ENCODE data around the gene FCN1.

Gene FCN1

DNA sequence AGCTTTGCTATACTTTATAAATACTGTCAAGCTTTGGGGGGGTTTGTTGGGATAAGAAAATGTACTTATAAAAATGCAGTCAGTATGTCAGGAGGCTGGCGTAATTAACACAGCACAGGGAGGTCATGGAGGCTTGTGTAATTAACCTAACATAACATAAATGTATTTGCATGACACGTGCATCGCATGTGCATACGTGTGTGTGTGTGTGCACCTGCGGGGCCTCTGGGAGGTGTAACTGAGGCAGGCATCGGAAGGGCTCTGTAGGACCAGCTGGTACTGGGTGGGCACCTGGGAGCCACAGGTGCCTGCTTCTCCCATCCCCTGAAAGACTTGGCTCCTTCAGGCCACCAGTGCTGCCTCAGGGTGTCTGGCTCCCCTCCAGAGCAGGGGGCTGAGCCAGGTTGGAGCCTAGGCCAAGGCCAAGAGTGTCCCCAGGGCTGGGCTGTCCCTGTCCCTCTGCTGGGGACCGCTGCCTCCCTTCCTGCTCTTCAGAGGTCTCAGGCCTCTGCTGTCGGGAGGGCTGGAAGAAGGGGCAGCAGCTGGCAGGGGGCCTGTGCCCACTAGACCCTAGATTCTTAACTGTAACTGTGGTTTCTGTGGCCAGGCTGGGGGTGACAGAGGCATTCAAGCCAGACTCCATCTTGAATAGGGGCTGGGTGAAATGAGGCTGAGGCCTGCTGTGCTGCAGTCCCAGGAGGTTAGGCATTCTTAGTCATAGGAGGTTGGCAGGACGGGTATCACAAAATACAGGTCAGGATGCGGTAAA is 28.1 kb downstream of the FCN1 start:
- FAIRE-seq = no peak

DNA sequence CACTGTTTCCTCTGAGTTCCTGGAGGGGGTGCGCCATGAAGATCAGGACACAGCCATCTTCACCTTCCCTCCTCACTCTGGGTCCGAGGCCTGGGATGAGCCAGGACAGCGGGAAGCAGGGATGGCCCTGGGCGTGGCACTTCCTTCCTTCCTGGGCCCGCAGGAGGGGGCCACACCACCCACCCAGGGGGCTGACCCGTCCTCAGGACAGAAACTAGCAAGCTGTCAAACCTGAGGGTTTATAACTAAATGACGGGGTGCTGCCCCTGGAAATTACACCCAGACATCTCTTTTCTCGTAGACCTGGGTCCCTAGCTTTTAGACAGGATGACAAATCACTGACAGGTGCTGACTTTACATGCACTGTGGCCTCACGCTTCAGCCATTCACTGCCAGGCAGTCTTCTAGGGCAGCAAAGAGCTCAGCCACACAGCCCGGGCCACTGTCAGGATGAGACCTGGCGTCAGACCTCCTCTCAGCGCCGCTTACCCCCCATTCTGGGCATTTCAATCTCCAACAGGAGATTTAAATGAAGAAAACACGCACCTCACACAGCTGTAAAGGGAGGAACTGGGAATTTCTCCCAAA is 29.0 kb downstream of the FCN1 start:
- no peak for FAIRE-seq

DNA sequence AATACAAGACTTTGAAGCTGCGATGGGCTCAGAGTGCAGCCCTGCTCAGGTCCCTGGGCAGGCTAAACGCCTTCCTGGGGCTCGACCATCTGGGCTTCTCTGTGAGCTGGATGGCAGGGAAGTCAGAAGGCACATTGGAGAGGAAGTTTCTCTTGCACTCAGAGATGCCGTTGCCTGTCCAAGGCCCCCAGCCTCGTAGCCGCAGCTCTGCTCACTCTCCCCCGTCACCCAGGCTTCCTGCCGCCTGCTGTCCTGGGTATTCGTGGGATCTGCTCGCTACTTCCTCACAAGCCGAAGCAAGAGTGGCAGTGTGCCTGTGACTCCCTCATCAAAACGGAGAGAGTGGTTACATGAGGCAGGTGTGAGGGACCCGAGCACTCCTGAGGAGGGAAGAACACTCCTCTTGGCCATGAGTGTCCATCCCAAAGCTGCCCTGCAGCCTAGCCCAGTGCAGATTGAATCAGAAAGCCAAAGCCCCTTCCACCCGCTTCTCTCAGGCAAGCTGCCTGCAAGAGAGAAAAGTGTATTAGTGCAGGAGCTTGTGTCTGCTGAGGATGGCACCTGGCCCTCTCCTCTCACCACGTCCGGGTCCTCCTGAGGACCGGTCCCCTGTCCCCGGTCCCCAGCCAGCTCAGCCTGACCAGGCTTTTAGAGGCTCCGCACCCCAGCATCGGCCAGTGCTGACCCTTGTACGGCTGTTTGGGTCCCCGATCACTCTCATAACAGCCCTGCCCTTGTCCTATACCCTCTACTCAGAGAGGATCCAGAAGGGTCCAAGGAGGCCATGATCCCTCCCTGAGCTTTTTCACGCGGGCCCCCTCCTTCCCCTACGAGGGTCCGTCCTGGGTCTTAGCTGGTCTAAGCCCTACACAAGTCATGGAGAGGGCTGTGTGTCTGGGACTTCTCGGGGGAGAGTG is 29.8 kb downstream of the FCN1 start:
- FAIRE-seq = no peak

DNA sequence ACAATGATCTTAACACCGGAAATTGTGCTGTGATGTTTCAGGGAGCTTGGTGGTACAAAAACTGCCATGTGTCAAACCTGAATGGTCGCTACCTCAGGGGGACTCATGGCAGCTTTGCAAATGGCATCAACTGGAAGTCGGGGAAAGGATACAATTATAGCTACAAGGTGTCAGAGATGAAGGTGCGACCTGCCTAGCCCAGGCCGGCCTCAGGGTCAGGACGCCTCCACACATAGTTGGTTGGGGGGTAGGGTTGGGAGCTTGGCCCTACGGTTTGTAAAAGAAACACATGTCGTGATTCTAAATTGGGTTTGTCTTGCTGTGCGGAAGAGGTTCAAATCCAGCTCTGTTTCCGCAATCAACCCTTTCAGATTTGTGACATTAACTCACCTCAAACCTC is 30.5 kb downstream of the FCN1 start:
- no peak for FAIRE-seq

DNA sequence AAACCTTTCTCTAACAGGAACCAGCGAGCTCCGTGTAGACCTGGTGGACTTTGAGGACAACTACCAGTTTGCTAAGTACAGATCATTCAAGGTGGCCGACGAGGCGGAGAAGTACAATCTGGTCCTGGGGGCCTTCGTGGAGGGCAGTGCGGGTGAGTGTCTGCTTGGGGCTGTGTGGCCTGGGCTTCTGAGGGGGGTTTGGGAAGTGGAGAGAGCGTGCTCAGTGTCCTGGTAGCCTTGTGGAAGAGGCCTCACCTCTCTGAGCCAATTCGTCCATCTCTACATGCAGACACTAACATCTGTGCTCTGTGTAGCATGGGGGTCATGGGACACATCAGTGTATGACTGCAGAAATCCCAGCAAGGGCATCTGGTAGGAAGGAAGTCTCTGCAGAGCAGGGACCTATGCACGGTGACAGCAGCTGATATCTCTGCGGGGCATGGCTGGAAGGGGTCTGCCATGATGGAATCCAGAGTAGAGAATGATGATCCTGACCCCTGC is 31.2 kb downstream of the FCN1 start:
- no peak for FAIRE-seq

DNA sequence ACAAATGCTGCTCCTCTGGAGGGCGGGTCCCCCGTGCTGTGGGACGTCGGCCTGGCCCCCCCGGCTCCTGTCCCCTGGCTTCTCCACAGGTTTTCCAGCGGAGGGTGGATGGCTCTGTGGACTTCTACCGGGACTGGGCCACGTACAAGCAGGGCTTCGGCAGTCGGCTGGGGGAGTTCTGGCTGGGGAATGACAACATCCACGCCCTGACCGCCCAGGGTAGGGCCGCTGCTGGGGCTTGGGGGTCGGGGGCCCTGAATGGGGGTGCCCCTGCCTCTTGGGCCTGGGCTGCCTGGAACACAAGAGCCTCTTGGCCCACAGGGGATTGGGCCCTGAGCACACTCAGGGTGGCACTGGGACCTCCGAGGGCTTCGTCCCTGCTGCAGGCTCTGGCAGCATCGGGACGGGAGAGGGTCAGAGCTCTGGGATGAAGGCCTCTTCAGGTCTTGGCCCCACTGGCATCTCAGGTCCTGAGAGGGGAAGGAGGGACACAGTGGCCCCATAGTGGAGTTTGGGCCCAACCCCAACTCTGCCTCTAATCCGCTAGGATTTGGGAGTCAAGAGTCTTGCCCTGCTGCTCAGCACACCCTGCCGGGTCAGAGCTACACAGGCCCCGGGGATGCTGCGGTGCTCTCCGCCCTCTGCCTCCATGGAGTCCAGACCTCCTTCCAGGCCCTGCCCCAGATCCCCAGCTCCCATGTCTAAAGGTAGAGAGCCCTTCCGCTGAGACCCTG is 31.9 kb downstream of the FCN1 start:
- no peak for FAIRE-seq

DNA sequence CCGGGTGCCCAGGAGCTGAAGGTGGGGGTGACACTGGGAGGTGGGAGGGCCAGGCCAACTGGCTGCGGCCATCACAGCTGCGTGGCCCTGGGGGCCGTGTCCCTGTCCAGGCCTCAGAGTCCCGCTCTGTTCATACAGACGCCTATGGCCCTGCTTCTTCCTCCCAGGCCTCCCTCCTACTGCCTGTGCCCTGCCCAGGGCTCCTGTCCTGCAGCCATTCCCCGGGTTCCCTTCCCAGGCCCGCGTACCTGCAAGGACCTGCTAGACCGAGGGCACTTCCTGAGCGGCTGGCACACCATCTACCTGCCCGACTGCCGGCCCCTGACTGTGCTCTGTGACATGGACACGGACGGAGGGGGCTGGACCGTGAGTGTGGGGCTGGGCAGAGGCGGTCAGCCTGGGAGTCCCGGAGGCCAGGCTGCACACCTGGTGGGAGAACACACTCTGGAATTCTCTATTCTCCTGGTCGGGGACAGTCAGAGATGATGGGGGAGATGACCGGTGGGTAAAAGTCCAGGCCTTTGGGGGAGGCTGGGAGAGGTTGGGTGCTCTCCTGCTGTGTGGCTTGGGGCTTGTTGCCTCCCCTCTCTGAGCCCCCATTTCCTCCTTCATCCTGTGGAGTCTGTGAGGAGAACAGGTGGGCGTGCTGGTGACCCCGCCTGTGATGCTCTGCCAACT is 32.6 kb downstream of the FCN1 start:
- no peak for FAIRE-seq

DNA sequence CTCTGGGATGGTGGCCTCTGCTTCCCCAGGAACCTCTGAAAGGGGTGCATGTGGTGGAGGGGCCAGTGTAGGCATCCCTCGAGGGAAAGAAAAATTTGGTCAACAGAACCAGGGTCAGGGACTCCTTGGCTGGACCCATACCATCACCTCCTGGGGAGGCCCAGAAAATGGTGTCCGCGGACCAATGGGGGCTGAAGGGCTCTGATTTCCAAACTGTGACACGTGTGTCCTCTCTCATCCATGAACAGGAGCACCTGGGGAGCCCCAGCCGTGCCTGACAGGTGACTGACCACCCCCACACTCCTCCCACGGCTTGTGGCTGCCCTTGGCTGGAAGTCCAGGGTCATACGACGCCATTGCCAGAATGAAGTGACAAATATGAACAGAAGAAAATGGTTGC is 33.2 kb downstream of the FCN1 start:
- FAIRE-seq = no peak

DNA sequence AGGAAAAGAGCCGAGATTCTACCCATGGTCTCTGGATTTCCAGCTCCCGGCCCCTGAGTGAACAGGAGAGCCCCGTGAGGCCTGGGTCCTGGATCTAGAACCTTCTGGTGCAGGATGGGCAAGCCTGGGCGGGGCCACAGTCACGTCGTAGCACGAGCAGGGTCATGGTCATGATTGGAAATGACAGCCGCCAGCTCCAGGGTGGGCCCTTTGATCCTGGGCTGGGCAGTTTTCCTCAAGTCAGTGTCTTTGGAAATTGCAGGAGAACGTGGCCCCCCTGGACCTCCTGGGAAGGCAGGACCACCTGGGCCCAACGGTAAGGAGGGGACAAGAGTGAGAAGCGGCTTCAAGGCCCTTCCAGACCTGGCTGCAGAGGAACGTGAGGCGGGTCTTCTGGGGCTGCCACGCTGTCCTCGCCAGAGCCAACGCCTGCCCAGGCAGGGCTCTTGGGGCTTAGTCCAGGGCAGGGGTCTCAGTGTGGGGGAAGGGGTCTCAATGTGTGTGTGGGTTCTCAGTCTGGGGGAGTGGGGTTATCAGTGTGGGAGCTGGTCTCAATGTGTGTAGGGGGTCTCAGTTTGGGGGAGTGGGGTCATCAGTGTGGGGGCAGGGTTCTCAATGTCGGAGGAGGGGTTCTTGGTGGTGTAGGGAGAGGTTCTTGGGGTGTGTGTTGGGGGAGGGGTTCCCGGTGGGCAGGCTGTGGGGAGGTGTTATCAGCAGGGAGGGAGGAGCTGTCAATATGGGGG is 34.5 kb downstream of the FCN1 start:
- no peak for FAIRE-seq

DNA sequence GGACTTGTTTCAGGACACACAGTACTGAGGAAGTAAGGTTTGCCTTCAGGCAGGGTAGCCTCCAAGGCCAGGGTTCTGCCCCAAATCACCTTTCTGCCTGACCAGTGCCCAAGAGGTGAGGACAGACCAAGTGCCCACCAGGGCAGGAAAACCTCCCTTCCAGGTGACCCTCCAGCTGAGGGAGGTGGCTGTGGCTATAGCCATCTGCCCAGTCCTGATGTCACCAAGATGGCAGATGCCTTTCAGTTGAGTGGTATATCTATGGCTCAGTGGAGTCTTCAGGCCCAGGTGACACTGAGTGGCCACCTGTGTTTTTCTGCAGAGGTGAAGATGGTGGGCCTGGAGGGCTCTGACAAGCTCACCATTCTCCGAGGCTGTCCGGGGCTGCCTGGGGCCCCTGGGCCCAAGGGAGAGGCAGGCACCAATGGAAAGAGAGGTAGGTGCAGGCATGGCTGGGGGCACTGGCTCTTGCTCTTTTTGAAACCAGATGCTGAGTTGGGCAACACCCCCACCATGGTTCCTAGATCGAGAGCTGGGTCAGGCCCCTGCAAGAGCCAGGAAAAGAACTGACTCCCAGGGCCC is 35.4 kb downstream of the FCN1 start:
- no peak for FAIRE-seq

DNA sequence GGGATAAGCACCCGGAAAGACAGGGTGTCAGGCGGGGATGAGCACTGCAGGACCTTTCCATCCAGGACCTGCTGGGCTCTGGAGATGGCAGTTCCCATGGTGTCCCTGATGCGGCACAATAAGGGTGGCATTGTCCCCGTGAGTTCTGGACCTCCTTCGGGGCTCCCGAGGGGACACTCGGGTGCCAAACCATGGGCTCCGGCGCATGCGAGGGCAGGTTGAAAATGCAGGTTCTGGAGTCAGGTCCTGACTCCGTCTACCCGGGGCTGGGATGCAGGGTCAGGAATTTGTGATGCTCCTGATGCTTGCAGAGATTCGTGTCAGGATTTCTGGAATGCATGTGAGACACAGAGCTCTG is 36.4 kb downstream of the FCN1 start:
- FAIRE-seq = no peak

DNA sequence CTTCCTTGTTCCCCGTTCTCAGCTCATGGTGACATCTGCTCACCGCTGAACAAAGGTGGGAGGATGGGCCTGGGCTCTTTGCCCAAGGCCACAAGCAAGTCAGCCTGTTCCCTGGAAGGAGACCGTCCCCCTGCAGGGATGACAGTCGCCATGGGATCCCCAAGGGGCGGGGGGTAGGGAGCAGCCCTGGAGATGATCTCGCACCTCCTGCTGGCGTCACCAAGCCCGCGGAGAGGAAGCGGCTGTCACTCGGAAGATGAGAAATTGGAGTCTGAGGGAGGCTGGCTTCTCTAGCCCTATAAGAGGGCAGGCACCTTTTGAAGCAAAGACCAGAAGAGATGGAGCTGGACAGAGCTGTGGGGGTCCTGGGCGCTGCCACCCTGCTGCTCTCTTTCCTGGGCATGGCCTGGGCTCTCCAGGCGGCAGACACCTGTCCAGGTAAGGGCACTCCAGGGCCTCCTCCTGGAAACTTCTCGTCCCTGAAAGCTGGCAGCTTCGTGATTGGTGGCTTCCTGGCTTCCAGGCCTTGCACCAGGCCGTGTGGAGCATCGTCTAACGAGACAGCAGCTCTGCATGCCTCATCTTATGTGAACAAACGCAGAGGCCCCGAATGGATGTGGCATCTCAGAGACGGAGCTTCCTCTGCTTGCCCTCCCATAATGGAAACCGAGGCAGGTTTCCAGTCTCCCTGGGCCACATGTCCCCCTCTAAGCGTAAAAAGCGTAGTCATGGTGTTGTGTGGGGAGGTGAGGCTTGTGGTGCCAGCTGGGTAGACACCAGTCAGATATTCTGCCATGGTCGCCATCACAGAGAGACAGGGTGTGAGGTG is 37.0 kb downstream of the FCN1 start, which contains the start of gene FCN2:
Gene FCN2 (plus strand): TSS at position 327 of the 829 bp plus-strand sequence. CDS start 12 bp downstream, at position 339.
- FAIRE-seq = no peak

DNA sequence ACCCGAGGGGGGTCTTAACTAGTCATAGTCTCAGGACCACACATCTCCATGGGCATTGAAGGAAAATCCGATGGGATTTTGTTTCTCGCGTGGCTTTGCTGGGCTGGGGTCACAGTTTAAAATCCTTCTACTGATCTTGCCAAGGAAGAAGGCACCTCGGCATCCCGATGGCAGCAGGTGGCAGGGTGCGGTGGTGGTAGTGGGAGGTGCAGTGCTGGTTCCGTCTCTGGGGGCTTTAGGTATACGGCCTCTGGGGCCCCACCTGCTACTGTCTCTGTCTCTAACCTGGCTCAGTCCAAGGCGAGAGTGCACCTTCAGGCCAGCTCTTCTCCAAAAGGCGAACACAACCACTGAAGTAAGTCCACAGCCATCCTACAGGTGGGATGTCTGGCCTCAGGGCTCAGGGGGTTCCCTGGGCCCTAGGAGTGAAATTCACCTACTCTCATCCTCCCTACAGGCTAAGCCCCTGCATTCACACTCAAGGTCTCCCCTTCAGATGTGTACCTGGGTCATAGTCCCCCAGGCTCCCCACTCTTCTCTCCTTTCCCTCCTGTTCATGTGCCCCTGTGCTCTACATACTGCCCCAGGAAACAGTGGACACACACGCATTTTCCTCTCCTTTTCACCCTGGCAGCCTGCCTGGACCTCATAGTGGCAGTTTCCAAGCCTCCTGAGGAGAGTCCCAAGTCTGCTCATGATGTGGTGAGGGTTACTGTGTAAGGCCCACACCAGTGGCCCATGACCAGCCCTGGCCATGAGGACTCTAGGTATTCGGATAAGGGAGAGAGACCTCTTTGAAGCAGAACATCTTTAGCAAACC is 37.8 kb downstream of the FCN1 start:
- no peak for FAIRE-seq

DNA sequence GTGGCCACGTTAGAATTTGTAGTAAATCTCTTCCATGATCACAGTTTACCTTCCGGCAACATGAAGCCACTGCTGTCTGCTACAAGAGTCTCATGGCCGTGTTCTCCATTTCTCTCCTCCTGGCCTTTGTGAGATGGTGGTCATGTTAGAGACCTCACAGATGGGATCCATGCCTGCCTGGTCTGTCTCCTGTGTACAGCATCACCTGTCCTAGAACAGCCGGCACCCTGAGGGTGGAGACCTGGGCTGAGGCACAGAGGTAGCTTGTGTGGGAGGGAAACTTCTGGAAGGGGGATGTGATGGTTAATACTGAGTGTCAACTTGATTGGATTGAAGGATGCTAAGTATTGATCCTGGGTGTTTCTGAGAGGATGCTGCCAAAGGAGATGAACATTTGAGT is 40.2 kb downstream of the FCN1 start:
- no peak for FAIRE-seq

DNA sequence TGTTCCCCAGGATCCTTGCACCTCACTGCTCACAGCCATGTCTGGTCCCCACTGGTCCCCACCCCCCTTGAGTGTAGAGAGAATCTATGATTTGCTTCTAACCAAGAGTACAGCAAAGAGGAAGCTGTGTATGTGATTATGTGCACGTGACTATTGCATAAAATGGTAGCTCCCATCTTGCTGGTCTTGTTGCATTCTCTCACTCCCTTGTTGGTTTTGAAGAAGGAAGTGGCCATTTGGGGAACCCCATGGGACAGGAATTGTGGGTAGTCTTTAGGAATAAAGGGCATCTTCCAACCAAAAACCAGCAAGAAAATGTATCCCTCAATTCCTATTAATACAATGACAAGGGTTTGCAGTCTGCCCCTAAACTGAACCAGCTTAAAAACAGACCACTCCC is 42.3 kb downstream of the FCN1 start:
- FAIRE-seq = no peak

DNA sequence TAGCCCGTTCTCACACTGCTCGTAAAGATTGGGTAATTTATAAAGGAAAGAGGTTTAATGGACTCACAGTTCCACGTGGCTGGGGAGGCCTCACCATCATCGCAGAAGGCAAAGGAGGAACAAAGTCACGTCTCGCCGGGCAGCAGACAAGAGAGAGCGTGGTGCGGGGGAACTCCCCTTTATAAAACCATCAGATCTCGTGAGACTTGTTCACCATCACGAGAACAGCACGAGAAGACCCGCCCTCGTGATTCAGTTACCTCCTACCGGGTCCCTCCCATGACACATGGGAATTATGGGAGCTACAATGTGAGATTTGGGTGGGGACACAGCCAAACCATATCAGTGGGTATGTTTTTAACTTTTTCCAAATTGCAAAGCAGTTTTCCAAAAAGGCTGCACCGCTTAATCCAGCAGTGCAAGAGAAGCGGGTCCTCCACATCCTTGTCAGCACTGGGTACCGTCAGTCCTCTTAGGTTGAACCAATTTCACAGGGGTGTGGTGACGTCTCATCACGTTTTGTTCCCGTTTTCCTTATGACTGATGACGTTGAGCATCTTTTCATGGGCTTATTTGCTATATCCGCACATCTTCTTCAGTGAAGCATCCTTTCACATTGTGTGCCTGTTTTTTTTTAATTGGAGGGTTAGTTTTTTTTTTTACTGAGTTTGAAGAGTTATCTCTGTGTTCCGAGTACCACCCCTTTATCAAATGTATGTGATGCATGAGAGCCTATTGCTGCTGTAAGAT is 45.1 kb downstream of the FCN1 start:
- FAIRE-seq = no peak

DNA sequence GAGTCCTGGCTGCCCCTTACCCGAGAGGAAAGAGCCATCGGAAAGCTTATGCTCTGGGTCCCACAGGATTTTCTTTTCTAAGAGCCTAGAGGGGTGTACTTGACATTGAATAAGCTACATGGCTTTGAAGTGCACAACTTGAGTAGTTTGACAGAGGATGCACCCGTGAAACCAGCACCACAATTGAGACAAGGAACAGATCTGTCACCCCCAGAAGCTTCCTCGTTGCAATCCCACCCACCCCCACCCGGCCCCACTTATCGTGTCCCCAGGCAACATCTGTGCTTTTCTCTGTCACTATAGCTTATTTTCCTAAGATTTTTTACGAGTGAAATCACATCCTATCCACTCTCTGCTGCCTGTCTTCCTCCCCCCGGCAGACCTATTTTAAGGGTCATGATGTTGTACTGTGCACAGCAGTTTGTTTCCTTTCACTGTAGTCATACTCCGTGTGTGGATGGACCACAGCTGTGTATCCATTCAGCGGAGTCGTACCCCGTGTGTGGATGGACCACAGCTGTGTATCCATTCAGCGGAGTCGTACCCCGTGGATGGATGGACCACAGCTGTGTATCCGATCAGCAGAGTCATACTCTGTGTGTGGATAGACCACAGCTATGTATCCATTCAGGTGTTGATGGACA is 45.9 kb downstream of the FCN1 start:
- FAIRE-seq = no peak
